LNCAP (cell line): ENCODE results near the gene RBM33.

Experiments used
- TF ChIP-seq, protein P1 (sequence below): fragments of 450-650 bp; IDR thresholded peaks from 2 replicates; pipeline ENCODE4 v1.5.1; 2017; ENCODE audit warnings: mild to moderate bottlenecking

RBM33 gene

GRCh38 chr7:155619634-155620271 lies 24.7 kb upstream of the RBM33 start:
- TF ChIP-seq, protein P1, sequence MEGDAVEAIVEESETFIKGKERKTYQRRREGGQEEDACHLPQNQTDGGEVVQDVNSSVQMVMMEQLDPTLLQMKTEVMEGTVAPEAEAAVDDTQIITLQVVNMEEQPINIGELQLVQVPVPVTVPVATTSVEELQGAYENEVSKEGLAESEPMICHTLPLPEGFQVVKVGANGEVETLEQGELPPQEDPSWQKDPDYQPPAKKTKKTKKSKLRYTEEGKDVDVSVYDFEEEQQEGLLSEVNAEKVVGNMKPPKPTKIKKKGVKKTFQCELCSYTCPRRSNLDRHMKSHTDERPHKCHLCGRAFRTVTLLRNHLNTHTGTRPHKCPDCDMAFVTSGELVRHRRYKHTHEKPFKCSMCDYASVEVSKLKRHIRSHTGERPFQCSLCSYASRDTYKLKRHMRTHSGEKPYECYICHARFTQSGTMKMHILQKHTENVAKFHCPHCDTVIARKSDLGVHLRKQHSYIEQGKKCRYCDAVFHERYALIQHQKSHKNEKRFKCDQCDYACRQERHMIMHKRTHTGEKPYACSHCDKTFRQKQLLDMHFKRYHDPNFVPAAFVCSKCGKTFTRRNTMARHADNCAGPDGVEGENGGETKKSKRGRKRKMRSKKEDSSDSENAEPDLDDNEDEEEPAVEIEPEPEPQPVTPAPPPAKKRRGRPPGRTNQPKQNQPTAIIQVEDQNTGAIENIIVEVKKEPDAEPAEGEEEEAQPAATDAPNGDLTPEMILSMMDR, result no peak

DNA sequence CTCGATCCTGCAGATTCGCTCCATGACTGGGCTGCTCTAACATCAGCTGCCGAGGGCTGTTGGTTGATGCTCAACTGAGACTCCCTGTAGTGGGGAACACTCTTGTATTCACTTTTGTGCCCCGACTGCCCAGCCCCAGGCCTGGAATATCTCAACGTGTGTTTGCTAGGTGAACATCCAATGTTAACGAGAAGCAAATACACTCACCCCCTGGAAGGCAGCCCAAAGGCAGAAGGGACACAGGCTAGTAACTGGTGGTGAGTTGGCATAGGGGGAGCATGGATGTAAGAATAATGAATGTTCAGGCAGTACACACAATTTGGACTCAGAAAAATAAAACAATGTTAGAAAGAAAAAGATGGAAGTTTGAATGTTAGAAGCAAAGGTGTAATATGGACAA lies 24.0 kb upstream of the RBM33 start:
- TF ChIP-seq, protein P1, result no peak

DNA sequence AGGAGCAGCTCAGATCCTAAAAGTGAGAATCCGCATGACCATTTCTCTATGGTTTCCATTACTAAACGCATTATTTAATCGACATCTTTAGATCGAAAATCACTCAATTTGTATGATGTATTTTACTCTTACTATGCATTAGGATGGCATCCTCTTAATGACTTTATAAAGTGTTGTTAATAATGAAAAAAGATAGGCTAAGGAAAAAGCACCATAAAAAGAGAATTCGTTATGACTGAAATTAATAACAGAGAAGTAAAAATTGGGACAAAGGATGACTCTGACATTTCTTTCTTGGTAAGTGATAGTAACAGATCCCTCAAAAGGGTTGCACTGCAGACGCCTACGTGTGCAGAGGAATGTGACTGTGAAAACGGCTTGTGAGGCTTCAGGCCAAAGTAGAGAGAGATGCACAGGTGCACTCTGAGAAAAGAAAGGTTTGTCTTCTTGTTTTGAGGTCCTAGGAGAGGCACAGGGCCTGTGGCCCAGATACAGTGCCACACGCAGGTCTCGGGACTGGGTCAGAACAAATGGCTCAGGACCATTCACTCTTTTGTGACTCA lies 23.0 kb upstream of the RBM33 start:
- TF ChIP-seq, protein P1, result no peak

DNA sequence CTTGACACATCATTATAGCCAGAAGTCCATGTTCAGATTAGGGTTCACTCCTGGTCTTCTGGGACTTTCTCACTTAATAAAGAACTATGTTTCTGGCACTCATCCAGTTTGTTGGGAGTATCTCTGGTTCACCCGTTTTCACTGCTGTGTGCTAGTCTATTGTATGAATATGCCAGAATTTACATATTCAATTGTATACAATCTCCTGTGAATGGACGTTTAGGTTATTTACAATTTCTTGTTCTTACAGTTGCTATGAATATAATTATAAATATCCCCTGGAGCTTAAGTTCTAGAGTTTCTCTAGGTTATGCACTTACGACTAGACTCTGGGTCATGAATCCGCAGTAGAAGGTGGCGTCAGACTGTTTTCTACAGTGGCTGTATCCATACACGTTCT lies 20.0 kb upstream of the RBM33 start:
- TF ChIP-seq, protein P1, result no peak

DNA sequence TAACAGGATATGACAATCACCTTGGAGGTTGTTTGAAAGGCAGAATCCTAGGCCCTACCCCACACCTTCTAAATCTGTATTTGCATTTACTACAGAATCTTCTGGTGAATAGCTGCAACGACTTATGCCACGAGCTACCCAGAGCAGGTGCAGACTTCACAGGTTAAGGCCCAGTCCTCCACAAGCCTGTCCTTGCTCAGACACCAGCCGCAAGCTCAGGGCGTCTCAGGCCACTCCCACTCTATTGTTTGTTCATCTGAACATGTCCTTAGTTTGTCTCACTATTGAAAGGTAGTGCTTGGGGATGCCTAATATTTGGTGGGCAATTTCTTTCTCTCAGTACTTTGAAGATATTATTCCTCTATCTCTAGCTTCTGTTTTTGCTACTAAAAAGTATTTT lies 18.9 kb upstream of the RBM33 start:
- TF ChIP-seq, protein P1, result no peak

DNA sequence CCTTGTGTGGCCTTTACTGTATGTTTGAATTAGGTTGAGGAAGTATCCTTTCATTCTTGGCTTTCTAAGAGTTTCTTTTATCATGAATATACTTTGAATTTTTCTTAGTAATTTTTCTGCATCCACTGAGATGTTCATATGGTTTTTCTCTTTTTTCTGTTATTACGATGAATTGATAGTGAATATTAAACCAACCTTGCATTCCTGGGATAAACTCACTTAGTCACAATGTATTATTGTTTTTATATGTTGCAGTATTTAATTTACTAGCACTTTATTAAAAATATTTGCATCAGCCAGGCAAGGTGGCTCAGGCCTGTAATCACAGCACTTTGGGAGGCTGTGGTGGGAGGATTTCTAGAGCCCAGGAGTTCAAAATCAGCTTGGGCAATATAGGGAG lies 15.3 kb upstream of the RBM33 start:
- TF ChIP-seq, protein P1, result no peak

GRCh38 chr7:155631155-155631554 lies 13.3 kb upstream of the RBM33 start:
- TF ChIP-seq, protein P1, result no peak

- TF ChIP-seq, protein P1, result no peak
Observed at GRCh38 chr7:155635817-155636216, 8.6 kb upstream of the RBM33 start.
